Fibroblast of lung (primary cell): ENCODE measurements around the gene KCNK17. TPM values are rescaled to one million over a fixed set of nuclear protein-coding genes. Genes with fewer than 3 reads are reported as not detected.

Experiments used
- DNase-seq, 2 donors: peaks; one replicate each; pipeline versions ENCODE4 v3.0.0 to v3.0.0-alpha.2; 2010; ENCODE audit warnings: low read depth in 2 of 2
- H2AFZ ChIP-seq: 2 replicates; pipeline ENCODE4 v1.5.1; 2012; ENCODE audit warnings: low read length, control low read depth, inconsistent platforms
- H3K27ac ChIP-seq: 2 replicates; pipeline ENCODE4 v1.5.1; 2011; ENCODE audit warnings: low read length, control low read depth; ENCODE audit not compliant: insufficient read depth
- H3K27me3 ChIP-seq: 2 replicates; pipeline ENCODE4 v1.5.1; 2011; ENCODE audit warnings: mild to moderate bottlenecking, low read length; ENCODE audit not compliant: control insufficient read depth, insufficient read depth
- H3K36me3 ChIP-seq: 2 replicates; pipeline ENCODE4 v1.5.1; 2011; ENCODE audit warnings: low read length; ENCODE audit not compliant: control insufficient read depth, insufficient read depth
- H3K4me1 ChIP-seq: 2 replicates; pipeline ENCODE4 v1.5.1; 2011; ENCODE audit warnings: low read length; ENCODE audit not compliant: control insufficient read depth, insufficient read depth; ENCODE audit errors: extremely low read depth
- H3K4me2 ChIP-seq: 2 replicates; pipeline ENCODE4 v1.5.1; 2011; ENCODE audit warnings: low read length, control low read depth; ENCODE audit not compliant: insufficient read depth; ENCODE audit errors: extremely low read depth
- H3K4me3 ChIP-seq, 4 experiments: fragments of 200-600 bp in 1 of 4; sonication (generic) in 1 of 4; replicated peaks in 1 of 4; 2 replicates each; pipeline ENCODE4 v1.5.1; 2011 to 2016; ENCODE audit warnings: low read length in 4 of 4, low read depth in 3 of 4, mild to moderate bottlenecking in 3 of 4, control low read depth in 2 of 4, inconsistent platforms in 1 of 4, mixed read lengths in 1 of 4; ENCODE audit not compliant: insufficient read depth in 1 of 4; ENCODE audit errors: control extremely low read depth in 1 of 4
- H3K79me2 ChIP-seq: 2 replicates; pipeline ENCODE4 v1.5.1; 2012; ENCODE audit warnings: mild to moderate bottlenecking, low read length, inconsistent platforms; ENCODE audit not compliant: control insufficient read depth, insufficient read depth
- H3K9ac ChIP-seq: 2 replicates; pipeline ENCODE4 v1.5.1; 2011; ENCODE audit warnings: mild to moderate bottlenecking, low read length, control low read depth; ENCODE audit not compliant: insufficient read depth
- H3K9me3 ChIP-seq: 2 replicates; pipeline ENCODE4 v1.5.1; 2012; ENCODE audit warnings: low read depth, low read length; ENCODE audit not compliant: control insufficient read depth, insufficient read depth
- H4K20me1 ChIP-seq: 2 replicates; pipeline ENCODE4 v1.5.1; 2011; ENCODE audit warnings: low read length; ENCODE audit not compliant: control insufficient read depth, insufficient read depth; ENCODE audit errors: extremely low read depth
- CTCF ChIP-seq, 2 donors: IDR thresholded peaks in 1 of 2; conservative IDR thresholded peaks in 1 of 2; 1 replicate in 1 of 2; 2 replicates in 1 of 2; pipeline ENCODE4 v1.5.1; 2011 to 2012; ENCODE audit warnings: low read length in 2 of 2, control low read depth in 1 of 2, inconsistent platforms in 1 of 2, low read depth in 1 of 2, mild to moderate bottlenecking in 1 of 2
- EZH2 ChIP-seq: IDR thresholded peaks from 2 replicates; pipeline ENCODE4 v1.5.1; 2012; ENCODE audit warnings: low read length, control low read depth, mild to moderate bottlenecking; ENCODE audit errors: missing control alignments
- polyA plus RNA-seq, 2 donors: library from polyadenylated mRNA; depleted of rRNA in 1 of 2; stranded (reverse) in 1 of 2; unstranded in 1 of 2; fragments of >200 nt; gene quantifications; 2 replicates each; pipeline ENCODE4 v1.2.1, GENCODE V29; 2011 to 2012; ENCODE audit warnings: missing spikeins in 1 of 2
- total RNA-seq: library from RNA; depleted of rRNA; stranded (reverse); fragments of >200 nt; gene quantifications from 2 replicates; pipeline ENCODE4 v1.2.1, GENCODE V29; 2014

The KCNK17 gene
- total and polyA plus RNA-seq, 2 donors (not counting 1 experiment from before 2014, with no cell fraction given): not detected

GRCh38 chr6:39273406-39273821 lies 40.8 kb downstream of the KCNK17 start:
- no peaks in the 10 kb centered on the region for H4K20me1 ChIP-seq
- no peak overlapping the region for H2AFZ ChIP-seq
- no peak overlapping the region for H3K27ac ChIP-seq
- H3K4me1 ChIP-seq: no peaks in the 10 kb centered on the region
- no peaks in the 10 kb centered on the region for H3K36me3 ChIP-seq
- no peak overlapping the region for H3K4me2 ChIP-seq
- no peak for DNase-seq
- no peaks in the 10 kb centered on the region for H3K79me2 ChIP-seq
- TF ChIP-seq EZH2 (no peak), CTCF (conservative IDR thresholded peaks at IDR 0.05 in 1 of 2, IDR thresholded peaks at IDR 0.05 in 1 of 2; ENCODE audit: low read depth in 1 of 2, low read length in 2 of 2) (no peak)
- H3K9ac ChIP-seq: no peak overlapping the region
- H3K4me3 ChIP-seq: no peak overlapping the region
- no peaks in the 10 kb centered on the region for H3K27me3 ChIP-seq
- no peaks in the 10 kb centered on the region for H3K9me3 ChIP-seq

GRCh38 chr6:39269961-39270360 lies 44.3 kb downstream of the KCNK17 start:
- H3K36me3 ChIP-seq: no peaks in the 10 kb centered on the region
- no peak overlapping the region for H3K4me3 ChIP-seq
- TF ChIP-seq CTCF (conservative IDR thresholded peaks at IDR 0.05 in 1 of 2, IDR thresholded peaks at IDR 0.05 in 1 of 2; ENCODE audit: low read depth in 1 of 2, low read length in 2 of 2): no peak
- TF ChIP-seq EZH2: no peak
- H3K27me3 ChIP-seq: no peaks in the 10 kb centered on the region
- DNase-seq: no peak
- no peaks in the 10 kb centered on the region for H3K4me1 ChIP-seq
- no peaks in the 10 kb centered on the region for H4K20me1 ChIP-seq
- H2AFZ ChIP-seq: no peak overlapping the region
- H3K9me3 ChIP-seq: no peaks in the 10 kb centered on the region
- no peak overlapping the region for H3K4me2 ChIP-seq
- H3K79me2 ChIP-seq: no peaks in the 10 kb centered on the region
- no peak overlapping the region for H3K27ac ChIP-seq
- H3K9ac ChIP-seq: no peak overlapping the region

- Histone ChIP-seq H3K79me2 (no peaks in the 10 kb centered on the region), H3K4me3 (no peak overlapping the region), H3K9me3 (no peaks in the 10 kb centered on the region), H3K27me3 (no peaks in the 10 kb centered on the region), H3K9ac (no peak overlapping the region), H4K20me1 (no peaks in the 10 kb centered on the region), H2AFZ (no peak overlapping the region), H3K36me3 (no peaks in the 10 kb centered on the region), H3K27ac (no peak overlapping the region), H3K4me1 (no peaks in the 10 kb centered on the region), H3K4me2 (no peak overlapping the region)
- TF ChIP-seq EZH2 (no peak), CTCF (conservative IDR thresholded peaks at IDR 0.05 in 1 of 2, IDR thresholded peaks at IDR 0.05 in 1 of 2; ENCODE audit: low read depth in 1 of 2, low read length in 2 of 2) (no peak)
- DNase-seq: no peak
Measured at GRCh38 chr6:39268721-39269120, 45.5 kb downstream of the KCNK17 start.
